GM21515 (cell line): Measurements from ENCODE around the gene SFTPB.

ENCODE experiments used
- ATAC-seq: cut with Tn5 transposase; IDR thresholded peaks from one replicate; pipeline ENCODE4 v1.9.1; 2021; ENCODE audit not compliant: unreplicated experiment

Gene SFTPB

DNA sequence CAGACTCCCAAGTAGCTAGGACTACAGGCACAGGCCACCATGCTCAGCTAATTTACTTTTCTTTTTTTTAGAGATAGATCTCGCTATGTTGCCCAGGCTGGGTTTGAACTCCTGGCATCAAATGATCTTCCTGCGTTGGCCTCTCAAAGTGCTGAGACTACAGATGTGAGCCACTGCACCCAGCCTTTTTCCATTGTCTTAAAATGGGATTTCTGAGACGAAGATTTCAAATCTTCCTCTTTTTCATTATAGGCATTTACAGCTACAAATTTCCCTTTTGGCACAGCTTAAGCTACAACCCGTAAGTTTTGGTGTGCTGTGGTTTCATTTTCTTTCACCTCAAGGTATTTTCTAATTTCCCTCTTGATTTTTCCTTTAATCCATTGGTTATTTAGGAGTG lies 34.8 kb upstream of the SFTPB start:
- no peak for ATAC-seq

DNA sequence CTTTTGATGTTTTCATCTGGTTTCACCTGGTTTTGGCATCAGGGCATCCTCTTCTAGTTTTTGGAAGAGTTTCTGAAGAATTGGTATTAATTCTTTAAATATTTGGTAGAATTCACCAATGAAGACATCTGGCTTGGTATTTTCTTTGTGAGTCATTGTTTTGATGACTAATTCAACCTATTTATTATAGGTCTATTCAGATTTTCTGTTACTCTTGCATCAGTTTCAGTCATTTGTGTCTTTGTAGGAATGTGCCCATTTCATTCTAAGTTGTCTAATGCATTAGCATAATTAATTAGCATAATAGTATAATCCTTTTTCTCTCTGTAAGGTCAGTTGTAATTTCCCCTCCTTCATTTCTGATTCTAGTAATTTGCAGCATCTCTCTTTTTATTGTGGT lies 34.2 kb upstream of the SFTPB start:
- ATAC-seq = no peak

DNA sequence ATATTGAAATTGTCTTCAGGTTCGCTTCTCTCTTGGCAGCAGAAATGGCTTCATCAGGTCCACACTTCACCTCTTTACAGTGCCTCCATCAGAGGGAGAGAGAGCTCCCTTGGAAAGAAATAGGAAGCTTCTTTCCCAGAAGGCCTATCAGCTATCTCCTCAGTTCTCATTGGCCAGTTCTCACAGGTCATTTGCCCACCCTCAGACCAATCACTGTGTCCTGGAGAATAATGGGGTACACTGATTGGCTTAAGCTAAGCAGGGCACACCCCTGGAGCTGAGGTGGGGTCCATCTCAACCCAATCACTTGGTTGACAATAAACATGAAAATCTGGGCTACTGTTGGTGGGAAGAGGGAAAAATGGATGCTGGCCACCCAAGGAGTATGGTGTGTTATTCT lies 31.3 kb upstream of the SFTPB start:
- ATAC-seq = no peak

DNA sequence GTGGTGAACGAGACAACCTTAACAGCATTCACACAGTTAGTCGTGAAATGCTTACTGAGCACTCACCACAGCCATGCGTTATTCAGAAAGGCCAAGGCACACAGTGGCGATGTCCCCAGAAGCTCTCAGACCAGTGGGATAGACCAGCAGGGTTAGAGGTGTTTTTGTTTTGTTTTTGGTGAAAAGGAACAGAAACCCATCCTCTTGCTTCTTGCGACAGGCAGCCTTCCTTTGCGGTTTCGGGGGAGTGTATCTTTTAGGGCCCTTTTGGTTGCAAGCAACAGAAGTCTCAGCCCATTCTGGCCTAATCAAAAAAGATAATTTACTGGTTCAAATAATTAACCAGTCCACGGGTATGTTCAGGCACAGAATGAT lies 30.9 kb upstream of the SFTPB start:
- ATAC-seq = no peak

DNA sequence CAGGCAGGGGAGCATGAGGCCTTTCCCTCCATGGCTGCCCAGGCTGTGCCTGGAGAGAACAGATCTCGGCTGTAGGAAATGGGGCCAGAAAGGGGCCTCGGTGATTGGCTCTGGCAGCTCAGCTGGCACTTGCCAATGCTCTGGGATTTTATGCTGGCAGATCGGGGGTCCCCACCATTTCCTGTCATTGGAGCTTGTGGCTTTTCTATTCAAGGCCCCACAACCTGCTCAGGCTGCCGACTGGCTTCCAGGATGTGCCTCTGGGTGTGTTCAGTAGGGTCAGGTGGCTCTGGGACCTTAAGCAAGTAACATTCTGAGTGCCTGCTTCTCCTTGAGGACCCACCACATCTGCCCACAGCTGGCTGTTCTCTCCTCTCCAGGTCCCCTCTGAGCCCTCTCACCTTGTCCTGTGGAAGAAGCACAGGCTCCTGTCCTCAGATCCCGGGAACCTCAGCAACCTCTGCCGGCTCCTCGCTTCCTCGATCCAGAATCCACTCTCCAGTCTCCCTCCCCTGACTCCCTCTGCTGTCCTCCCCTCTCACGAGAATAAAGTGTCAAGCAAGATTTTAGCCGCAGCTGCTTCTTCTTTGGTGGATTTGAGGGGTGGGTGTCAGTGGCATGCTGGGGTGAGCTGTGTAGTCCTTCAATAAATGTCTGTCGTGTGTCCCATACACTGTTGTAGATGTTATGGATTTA lies 30.3 kb upstream of the SFTPB start:
- no peak for ATAC-seq

DNA sequence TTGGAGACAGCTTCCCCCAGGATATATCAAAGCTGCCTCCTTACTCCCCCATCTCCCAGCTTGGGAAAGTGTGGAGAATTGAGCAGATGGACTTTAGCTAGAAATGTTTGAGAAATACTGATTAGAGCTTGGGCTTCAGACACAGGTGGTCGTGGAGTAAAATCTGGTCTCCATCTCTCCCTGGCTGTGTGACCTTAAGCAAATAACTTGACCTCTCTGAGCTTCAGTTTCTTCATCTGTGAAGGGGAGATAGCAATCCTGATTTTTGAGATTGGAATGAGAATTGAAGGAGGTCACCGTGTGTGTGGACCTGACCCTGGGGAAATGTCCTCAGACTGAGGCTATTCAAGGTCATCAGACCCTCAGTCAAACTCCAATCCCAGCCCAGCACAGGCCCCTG lies 29.7 kb upstream of the SFTPB start:
- ATAC-seq = no peak

DNA sequence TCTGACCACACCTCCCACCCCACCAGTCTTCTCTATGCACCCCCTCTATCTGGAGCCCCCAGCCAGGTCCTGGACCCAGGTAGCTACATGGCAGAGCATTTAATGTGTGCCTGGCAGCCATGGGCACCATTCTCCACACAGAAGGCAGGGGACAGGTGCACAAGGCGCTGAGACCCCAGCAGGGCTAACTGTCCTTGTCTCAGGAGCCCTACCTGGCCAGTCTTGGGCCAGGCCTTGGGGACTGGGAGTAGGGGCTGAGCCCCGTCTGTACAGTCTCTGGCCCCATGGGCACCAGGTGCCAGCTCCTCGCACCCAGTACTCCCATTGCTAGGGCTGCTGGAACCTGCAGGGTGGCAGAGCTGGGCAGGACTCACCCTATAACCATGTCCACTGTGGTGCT lies 29.1 kb upstream of the SFTPB start:
- ATAC-seq = no peak

DNA sequence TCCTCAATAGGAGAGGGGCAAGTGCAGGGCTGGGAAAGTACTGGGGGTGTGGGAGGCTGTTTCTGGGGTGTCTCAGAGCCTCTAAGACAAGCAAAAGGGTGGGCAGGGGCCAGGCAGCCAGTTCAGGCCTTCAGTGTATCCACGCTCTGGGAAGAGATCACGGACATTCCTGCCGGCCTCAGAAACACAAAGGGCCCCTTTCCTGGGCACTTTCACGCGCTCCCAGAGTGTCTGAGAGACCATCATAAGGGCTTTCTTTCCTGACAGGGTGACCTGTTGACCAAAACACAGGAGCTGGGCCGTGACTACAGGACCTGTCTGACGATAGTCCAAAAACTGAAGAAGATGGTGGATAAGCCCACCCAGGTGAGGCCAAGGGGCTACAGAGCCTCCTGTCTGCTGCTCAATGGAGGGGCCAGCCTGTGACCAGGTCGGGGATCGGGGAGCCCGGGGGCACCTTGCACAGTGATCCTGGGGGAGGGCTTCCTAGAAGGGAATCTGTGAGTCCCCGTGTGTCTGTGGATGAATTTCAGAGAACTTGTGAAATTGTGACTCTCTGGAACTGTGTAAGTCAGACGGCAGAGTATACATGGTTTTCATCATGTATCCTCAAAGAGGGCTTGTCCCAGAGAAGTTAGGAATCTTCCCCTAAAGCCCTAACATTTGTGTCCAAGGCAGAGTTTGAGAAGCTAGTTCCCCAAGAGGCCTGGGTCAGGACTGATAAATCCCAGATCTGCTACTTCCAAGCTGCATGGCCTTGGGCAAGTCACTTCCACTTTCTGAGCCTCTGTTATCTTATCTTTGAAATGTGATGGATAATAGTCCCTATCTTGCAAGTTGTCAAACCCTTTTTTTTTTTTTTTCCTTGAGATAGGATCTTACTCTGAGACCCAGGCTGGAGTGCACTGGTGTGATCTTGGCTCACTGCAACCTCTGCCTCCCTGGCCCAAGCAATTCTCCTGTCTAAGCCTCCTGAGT lies 28.0 kb upstream of the SFTPB start:
- ATAC-seq = no peak

DNA sequence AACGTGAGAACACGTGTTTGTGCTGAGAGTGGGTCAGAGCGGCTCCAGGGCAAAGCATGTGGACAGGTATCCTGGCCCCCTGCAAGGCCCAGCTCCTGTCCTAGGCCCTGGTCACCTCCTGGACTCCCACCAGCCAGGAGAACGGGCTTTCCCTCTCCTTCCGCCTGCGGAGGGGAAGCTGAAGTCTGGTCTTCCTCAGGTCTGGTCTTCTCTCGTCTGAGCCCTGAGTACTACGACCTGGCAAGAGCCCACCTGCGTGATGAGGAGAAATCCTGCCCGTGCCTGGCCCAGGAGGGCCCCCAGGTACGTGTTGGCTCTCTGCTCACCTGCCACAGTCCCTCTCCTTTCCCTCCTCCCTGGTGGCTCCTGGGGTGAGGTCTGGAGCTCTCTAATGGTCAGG lies 27.1 kb upstream of the SFTPB start:
- ATAC-seq = no peak

DNA sequence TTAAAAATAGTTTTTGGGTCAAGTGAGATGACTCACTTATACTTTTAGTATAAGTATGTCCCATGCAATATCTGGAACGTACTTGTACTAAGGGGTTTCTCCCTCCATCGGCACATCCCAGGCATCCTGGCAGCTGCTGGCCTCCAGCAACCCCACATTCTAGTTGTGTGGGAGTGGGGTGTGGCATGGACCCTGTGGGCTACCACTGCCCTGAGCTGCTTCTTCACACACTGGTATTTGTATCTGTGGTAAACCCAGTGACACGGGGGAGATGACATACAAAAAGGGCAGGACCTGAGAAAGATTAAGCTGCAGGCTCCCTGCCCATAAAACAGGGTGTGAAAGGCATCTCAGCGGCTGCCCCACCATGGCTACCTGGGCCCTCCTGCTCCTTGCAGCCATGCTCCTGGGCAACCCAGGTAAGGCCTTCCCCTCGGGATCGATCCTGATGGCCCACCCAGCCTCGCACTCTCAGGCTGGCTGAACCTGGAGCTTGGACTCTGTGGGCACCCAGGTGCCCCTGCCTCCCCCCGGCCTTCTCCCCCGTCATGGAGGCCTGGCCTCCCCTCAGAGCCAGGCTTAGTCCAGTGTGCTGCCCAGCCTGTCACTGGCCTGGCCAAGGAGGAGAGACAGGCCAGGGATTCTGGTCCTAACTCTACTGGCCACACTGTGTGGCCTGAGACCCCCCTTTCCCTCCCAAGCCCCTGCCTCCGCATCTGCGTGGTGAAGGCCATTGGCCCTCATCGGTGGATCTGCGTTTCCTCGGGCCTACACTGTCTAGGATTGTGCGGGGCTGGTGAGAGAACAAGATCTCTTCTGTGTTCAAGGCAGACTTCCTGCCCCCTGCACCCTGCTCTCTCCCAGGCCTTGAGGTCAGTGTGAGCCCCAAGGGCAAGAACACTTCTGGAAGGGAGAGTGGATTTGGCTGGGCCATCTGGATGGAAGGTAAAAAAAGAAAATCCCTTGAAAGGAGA lies 26.3 kb upstream of the SFTPB start, which contains the start of gene GNLY:
GNLY (plus strand) TSS at position 307 of the 974 bp plus-strand sequence; CDS start at position 368, 61 bp downstream.
- no peak for ATAC-seq

DNA sequence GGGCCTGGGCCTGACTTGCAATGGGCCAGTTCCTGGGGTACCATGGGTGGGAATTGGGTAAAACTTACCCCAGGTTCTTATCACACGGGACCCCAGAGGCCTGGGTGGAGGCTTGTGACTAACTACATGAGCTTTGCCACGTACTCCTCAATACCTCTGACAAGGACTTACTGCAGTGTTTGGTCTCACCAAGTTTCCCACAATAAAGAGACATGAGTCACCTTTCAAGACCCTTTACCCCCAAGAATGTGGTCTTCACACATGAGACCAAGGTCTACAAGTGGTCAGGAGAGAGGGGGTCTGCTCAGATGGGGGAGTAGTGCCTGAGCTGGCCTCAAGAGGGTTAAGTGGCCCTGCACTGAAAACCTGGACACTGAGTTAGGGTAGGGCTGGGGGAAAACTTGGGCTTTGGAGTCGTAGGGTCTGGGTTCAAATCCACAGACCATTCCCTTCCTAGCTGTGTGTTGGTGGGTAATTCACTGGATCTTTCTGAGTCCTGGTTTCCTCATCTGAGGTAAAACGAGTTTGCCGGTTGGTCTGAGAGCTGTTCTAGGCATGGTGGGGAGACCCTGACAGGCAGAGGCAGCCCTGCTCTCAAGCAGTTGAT lies 24.1 kb upstream of the SFTPB start:
- ATAC-seq = no peak

DNA sequence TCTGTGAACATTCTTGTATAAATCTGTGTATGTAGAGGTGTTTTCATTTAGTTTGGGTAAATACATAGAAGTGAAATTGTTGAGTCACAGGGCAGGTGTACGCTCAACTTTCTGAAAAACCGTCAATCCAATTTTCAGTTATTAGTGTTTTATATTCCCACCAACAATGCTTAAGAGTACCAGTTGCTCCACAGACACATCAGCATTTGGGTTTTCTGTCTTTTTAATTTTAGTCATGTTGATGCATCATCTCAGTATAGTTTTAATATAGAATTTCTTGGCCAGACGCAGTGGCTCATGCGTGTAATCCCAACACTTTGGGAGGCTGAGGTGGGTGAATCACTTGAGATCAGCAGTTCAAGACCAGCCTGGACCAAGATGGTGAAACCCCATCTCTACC lies 22.9 kb upstream of the SFTPB start:
- ATAC-seq = no peak

DNA sequence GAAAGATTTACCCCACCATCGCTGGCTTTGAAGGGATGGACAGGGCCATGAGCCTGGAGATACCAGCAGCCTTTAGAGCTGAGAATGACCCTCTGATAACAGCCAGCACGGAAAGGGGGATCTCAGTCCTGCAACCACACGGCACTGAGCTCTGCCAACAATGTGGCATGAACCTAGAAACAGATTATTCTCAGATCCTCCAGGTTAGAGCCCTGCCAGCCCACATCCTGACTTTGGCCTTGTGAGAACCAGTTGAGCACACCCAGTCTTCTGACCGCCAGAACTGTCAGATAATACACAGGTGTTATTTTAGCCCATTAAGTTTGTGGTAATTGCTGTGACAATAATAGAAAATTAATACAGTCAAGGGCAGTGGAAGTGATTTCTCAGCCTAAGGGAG lies 16.8 kb upstream of the SFTPB start:
- ATAC-seq = no peak

DNA sequence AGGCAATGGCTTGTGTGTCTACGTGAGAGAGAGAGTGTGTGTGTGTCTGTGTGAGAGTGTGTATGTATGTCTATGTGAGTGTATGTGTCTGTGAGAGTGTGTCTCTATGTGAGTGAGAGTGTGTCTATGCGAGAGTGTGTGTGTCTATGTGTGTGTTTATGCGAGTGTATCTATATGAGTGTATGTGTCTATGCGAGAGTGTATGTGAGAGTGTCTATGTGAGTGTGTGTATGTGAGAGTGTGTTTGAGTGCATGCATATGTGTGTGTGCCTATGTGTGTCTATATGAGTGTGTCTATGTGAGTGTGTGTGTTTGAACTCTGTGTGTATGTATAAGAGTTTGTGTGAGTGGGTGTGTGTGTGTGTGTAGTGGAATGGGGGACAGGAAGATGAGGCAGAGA lies 16.4 kb upstream of the SFTPB start:
- no peak for ATAC-seq

DNA sequence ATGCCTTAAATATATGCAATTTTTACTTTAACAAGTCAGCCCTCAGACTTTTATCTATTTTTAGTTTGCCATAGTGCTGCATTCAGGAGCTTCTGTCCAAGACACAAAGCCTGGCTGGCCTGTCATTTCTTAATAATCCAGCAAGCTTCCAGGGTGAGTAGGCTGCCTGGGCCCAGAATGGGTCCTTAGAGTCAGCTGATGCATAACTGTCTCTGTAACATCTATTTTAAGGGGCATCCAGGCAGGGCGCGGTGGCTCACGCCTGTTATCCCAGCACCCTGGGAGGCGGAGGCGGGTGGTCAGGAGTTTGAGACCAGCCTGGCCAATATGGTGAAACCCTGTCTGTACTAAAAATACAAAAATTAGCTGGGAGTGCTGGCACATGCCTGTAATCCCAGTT lies 14.4 kb upstream of the SFTPB start:
- no peak for ATAC-seq

DNA sequence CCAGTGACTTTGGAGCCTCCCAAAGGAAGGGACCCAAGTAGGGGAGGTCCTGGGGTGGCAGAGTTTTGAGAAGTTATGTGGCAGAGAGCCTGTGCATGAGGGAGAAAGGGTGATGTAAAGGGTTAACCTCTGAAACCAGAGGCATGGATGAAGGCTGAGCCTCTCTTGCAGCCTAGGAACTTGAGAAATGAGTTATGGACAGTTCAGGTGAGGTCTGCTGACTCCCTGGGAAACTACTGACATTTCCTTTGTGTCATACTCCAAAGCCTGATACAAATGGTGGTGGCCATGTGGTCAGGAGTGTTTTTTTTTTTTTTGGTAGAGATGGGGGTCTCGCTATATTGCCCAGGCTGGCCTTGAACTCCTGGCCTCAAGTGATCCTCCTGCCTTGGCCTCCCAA lies 13.8 kb upstream of the SFTPB start:
- no peak for ATAC-seq

DNA sequence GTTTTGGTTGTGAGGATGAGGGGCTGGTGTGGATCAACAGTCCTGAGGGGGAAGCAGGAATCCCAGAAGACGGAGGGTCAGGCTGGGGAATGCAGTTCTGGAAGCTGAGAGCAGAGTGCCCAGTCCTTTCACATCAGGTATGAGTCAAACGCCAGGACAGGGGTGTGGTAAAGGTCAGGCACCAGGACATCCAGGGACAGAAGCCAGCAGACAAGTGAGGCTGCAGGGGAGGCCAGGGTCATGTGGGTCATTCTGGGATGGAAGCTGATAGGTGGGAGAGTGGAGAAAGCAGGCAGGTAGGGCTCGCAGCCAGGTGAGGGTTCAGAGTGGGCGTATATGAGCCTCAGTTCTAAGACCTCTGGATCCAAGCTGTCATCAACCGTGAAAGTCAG lies 13.4 kb upstream of the SFTPB start:
- ATAC-seq = no peak

DNA sequence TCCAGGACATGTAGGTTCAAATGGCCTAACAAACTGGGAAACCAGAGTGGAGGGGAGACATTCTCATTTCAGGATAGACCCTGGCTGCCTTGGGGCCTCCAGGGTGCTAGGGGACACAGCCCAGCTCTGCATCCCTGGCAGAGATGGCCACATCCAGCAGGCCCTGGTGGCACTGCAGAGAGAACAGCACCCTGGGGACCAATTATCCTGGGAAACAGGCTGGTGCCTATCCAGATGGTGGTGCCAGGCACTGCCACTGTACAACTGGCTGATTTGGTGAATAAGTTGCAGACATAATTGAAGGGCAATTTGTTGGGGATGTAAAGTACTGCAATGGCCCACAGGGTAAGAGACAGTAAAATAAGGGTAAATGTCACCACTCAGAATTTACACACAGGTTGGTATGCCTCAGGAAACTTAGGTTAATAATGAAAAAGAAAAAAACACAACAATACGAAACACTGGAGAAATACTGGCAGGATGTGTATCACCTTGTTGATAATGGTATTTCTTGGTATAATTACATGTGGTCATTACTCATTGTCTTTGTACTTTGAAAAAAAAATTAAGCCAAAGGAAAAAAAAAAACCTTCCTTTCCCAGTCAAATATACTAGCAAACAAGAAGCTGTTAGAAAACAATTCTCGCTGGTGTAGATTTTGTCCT lies 12.8 kb upstream of the SFTPB start:
- ATAC-seq = no peak

DNA sequence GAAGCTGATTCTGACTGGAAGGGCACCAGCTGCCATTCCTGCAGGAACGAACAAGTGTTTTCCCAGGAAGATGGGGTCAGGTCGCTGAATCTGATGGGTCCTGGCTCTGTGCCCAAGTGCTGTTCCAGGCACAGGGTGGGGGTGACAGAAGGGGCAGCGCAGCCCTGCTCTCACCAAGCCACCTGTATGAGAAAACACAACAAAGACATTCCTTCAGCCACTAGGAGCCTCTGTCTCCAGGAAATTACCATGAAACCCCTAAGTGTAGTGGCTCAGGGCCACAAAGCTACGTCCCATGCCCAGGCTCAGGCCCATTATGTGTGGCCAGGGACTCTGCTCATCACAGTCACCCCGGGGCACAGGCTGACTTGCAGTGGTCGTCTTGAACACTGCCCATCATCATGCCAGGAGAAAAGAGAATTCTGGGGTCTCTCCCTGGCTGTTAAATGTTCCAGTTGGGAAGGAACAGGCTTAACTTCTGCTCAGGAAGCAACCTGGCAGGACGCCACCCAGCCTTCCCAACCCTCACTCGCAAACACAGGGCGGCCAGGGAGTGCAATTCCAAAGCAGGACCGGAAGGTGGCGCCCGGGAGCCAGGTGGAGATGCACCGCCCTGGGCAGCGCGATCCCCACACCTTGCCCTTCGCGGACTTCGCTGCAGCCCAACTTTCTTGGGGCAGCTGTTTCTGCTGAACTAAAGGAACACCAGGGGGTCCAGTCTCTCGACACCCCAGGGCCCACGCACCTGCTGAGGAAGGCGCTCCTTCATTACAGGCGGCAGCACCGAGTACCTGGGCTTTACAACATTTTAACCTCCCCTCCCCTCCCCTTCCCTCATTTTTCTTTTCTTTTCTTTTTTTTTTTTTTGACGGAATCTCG lies 11.0 kb upstream of the SFTPB start:
- ATAC-seq = no peak
